GM12874 (cell line): Measurements from ENCODE around the gene ADGRB2.

ENCODE experiments used
- TF ChIP-seq, protein P1 (sequence below): IDR thresholded peaks from 2 replicates; pipeline ENCODE4 v1.5.1; 2011; ENCODE audit warnings: low read depth, mild to moderate bottlenecking, control low read depth, low read length, moderate library complexity; ENCODE audit not compliant: insufficient read depth

The ADGRB2 gene

DNA sequence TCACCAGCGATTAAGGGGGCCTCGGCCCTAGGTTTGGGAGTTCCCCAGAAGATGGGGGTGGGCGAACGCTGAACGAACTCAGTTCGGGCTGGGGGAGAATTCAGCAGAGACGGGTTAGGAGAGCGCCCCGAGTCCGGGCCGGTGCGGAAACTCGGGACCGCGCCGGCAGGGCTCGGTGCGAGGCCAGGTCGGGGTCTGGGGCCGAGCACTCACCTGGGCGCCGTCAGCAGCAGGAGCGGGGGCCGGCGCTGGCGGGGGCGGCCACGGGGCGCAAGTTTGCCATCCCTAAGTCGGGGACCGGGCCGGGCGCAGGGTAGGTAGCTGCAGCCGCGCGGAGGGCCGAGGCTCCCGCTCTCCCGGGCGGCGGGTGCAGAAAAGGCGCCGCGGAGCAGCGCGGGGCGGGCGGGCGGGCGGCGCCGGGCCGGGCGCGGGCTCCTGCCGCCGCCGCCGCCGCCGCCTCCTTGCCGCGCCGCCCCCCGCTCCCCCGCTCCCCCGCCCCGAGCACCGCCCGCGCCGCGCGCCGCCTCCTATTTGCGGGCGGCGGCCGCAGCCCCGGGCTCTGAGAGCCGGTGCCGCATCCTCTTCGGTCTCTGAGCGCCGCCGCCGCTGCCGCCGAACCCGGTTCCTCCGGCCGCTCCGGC lies 349 bp downstream of the ADGRB2 start:
- TF ChIP-seq, protein P1, sequence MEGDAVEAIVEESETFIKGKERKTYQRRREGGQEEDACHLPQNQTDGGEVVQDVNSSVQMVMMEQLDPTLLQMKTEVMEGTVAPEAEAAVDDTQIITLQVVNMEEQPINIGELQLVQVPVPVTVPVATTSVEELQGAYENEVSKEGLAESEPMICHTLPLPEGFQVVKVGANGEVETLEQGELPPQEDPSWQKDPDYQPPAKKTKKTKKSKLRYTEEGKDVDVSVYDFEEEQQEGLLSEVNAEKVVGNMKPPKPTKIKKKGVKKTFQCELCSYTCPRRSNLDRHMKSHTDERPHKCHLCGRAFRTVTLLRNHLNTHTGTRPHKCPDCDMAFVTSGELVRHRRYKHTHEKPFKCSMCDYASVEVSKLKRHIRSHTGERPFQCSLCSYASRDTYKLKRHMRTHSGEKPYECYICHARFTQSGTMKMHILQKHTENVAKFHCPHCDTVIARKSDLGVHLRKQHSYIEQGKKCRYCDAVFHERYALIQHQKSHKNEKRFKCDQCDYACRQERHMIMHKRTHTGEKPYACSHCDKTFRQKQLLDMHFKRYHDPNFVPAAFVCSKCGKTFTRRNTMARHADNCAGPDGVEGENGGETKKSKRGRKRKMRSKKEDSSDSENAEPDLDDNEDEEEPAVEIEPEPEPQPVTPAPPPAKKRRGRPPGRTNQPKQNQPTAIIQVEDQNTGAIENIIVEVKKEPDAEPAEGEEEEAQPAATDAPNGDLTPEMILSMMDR = no peak

DNA sequence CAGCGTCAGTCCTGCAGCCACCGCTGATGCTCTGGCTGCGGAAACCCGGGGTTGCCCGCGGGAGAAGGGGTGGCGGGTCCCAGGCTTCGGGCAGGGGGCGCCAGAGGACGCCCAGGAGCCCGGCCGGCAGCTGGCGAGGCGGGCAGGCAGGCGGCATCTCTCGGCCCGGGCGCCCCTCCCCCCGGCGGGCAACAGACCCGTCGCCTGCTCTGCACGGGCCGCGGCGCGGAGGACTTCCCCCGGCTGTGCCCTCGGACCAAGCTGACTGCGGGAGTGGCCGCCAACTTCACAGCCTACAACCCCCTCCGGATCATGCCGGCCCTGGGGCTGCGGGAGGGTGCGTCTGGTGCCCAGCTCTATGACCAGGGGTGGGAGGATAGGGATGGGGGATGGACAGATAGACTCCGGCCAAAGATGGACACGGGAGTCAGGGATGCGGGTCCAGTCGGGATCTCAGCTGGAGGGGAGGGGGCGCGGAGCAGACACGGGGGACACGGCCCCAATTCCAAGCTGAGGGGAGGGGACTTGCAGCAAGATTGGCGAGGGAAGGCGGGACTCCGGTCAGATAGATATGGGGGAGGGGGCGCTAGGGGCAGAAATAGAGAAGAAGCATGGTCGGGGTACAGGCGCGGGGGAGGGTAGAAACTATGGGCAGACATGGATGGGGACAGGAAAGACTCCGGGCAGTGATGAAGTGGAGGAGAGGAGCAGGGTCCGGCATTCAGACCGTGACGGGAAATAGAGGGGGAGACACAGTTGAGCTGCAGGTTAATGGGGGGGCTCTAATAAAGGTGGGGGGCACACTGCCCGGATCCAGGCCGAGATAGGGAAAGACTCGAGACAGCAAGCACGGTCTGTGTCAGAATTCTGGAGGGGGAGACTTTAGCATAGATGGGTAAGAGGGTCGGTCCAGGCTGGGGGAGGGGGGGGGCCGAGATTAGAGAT lies 1.1 kb downstream of the ADGRB2 start:
- TF ChIP-seq, protein P1 = peak; percentile 73

GRCh38 chr1:31762323-31762722 lies 1.8 kb downstream of the ADGRB2 start:
- TF ChIP-seq, protein P1 = no peak

DNA sequence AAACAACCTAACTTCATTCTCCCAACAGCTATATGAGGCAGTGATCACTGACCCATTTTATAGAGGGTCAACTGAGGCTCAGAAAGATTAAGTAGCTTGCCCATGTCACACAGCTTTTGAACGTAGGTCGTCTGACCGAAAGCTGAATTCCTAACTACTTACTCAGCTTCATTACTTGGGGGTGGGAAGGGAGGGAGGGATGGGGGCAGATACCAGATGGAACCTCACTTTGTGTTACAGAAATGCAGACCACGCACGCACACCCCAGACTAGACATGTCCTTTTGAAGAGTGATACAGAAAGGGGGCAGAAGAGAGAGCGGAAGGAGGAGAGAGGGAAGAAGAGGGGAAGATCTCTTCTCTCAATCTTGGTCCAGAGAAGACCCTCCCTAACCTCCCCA lies 2.3 kb downstream of the ADGRB2 start:
- TF ChIP-seq, protein P1 = no peak

GRCh38 chr1:31760471-31761470 lies 3.4 kb downstream of the ADGRB2 start:
- TF ChIP-seq, protein P1 = no peak

DNA sequence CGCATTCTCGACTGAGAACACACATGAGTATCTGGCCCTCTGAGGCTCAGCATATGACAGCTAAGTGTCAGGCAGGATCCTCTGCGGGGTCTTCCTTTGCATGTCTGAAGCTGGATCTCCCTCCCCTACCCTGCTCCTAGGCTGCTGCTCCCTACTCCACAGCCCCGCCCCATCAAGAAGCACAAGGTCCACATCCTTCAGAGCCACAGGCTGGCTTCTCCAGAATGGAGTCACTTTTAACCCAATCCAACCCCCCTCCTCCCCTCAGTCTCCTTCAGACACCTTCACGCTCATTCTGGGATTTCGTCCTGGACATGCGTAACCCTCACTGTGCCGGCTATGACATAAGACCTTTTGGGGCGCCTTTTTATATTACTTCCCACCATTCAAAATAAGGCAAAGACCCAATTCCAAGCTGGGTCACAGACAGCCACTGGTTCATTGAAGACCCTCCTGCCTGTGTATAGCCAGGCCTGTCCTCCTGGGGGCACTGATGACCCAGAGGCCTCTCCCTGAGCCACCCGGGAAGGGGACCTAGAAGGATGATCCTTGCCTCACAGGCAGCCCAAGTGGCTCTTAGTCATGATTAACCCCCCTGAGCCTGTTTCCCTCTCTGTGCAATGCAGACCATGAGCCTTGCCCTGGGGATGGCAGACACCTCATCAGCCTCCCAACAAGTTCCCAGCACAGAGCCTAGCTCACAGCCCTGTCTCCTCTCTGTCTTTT lies 4.7 kb downstream of the ADGRB2 start:
- TF ChIP-seq, protein P1 = no peak
